ENCODE data around the gene RAP2C.

GRCh38 chrX:132204629-132205028 is 14.6 kb downstream of the RAP2C start:
- TF ChIP-seq CTCF (conservative IDR thresholded peaks at IDR 0.05; ENCODE audit: low read length) (no peak), EZH2phosphoT487 (IDR thresholded peaks at IDR 0.05; ENCODE audit: borderline replicate concordance, low read depth, low read length) (no peak)

All from OCI-LY7 (cell line).